GM21526 (cell line): Measurements from ENCODE around the gene WDR81.
"Not testable (repeated sequence)": the region's sequence is repeated elsewhere in the genome, so short reads cannot be mapped to it uniquely, and the experiment has no call there.

ENCODE experiments used
- ATAC-seq: cut with Tn5 transposase; IDR thresholded peaks from one replicate; pipeline ENCODE4 v1.9.1; 2021; ENCODE audit warnings: moderate library complexity; ENCODE audit not compliant: unreplicated experiment, low FRiP score

The WDR81 gene

GRCh38 chr17:1729966-1730325, 5.4 kb downstream of the WDR81 start:
- ATAC-seq, result no peak

GRCh38 chr17:1730326-1731193, 6.1 kb downstream of the WDR81 start:
- no peak for ATAC-seq

- no peak for ATAC-seq
Observed at GRCh38 chr17:1731194-1731506, 6.6 kb downstream of the WDR81 start.

- no peak for ATAC-seq
Observed at GRCh38 chr17:1732241-1732832, 7.8 kb downstream of the WDR81 start.

- ATAC-seq, result no peak
Observed at GRCh38 chr17:1732833-1733321, 8.4 kb downstream of the WDR81 start.

- no peak for ATAC-seq
Observed at GRCh38 chr17:1733759-1734158, 9.3 kb downstream of the WDR81 start.

- no peak for ATAC-seq
Observed at GRCh38 chr17:1735418-1735817, 10.9 kb downstream of the WDR81 start.

- no peak for ATAC-seq
Observed at GRCh38 chr17:1735834-1736347, 11.4 kb downstream of the WDR81 start.

- no peak for ATAC-seq
Observed at GRCh38 chr17:1736348-1737281, 12.1 kb downstream of the WDR81 start.

- ATAC-seq, result no peak
Observed at GRCh38 chr17:1737531-1738291, 13.2 kb downstream of the WDR81 start.

- not testable (repeated sequence) for ATAC-seq
Observed at GRCh38 chr17:1741899-1742298, 17.4 kb downstream of the WDR81 start.

- ATAC-seq, result no peak
Observed at GRCh38 chr17:1742371-1743087, 18.0 kb downstream of the WDR81 start, which contains the start of gene SERPINF2. SERPINF2 (plus strand) TSS chr17:1742871; CDS start chr17:1744996, 2,125 bp downstream.

- no peak for ATAC-seq
Observed at GRCh38 chr17:1743088-1743439, 18.6 kb downstream of the WDR81 start.

- no peak for ATAC-seq
Observed at GRCh38 chr17:1744551-1745512, 20.3 kb downstream of the WDR81 start.

- ATAC-seq, result no peak
Observed at GRCh38 chr17:1745513-1746020, 21.1 kb downstream of the WDR81 start.

- ATAC-seq, result no peak
Observed at GRCh38 chr17:1746975-1747543, 22.6 kb downstream of the WDR81 start.

- no peak for ATAC-seq
Observed at GRCh38 chr17:1750628-1751027, 26.1 kb downstream of the WDR81 start.
